IMR-90 (cell line): ENCODE measurements around the gene CBR4. TPM values are rescaled to one million over a fixed set of nuclear protein-coding genes. Genes with fewer than 3 reads are reported as not detected.

ENCODE experiments used
- ATAC-seq: fragments of 200-7000 bp; cut with Tn5 transposase; 2 replicates; pipeline ENCODE4 v1.9.1; 2020; ENCODE audit warnings: low read depth, mild to moderate bottlenecking, moderate library complexity
- BruUV-seq: library from RNA; stranded (reverse); fragments of 400-500 nt; replicated peaks from 2 replicates; lab custom pipeline; 2021; lab: Mats Ljungman, UMichigan
- CTCF ChIA-PET: fragments of 300-600 bp; formaldehyde crosslinking; extraction: SDS; loops from one replicate; lab custom pipeline; 2021; ENCODE audit warnings: antibody characterized with exemption; lab: Yijun Ruan, JAX
- POLR2A ChIA-PET: fragments of 300-600 bp; sonication (Branson Sonifier 250); formaldehyde crosslinking; loops from one replicate; lab custom pipeline; 2022; ENCODE audit warnings: antibody characterized with exemption; ENCODE audit not compliant: unreplicated experiment; lab: Charles Lee
- DNase-seq: peaks from one replicate; pipeline ENCODE4 v3.0.0; 2013
- H2AFZ ChIP-seq: replicated peaks from 2 replicates; pipeline ENCODE3; 2013; ENCODE audit warnings: low read length, mild to moderate bottlenecking; ENCODE audit not compliant: poor library complexity
- H2AK5ac ChIP-seq: 2 replicates; pipeline ENCODE4 v1.6.1; 2013; ENCODE audit warnings: low read depth, low read length, inconsistent platforms
- H2AK9ac ChIP-seq: replicated peaks from 2 replicates; pipeline ENCODE3; 2013; ENCODE audit warnings: mild to moderate bottlenecking, low read depth, low read length, moderate library complexity; ENCODE audit not compliant: poor library complexity
- H2BK120ac ChIP-seq: 2 replicates; pipeline ENCODE4 v1.6.1; 2013; ENCODE audit warnings: low read depth, low read length, inconsistent platforms
- H2BK15ac ChIP-seq: 3 replicates; pipeline ENCODE4 v1.6.1; 2013; ENCODE audit warnings: low read depth, low read length, inconsistent platforms
- H2BK20ac ChIP-seq: 2 replicates; pipeline ENCODE4 v1.6.1; 2013; ENCODE audit warnings: low read depth, mild to moderate bottlenecking, inconsistent platforms, low read length, moderate library complexity
- H2BK5ac ChIP-seq: 2 replicates; pipeline ENCODE4 v1.6.1; 2013; ENCODE audit warnings: mild to moderate bottlenecking, low read depth, low read length, inconsistent platforms; ENCODE audit not compliant: poor library complexity, severe bottlenecking
- H3K14ac ChIP-seq: replicated peaks from 2 replicates; pipeline ENCODE4 v1.6.1; 2013; ENCODE audit warnings: low read depth, low read length, inconsistent platforms
- H3K18ac ChIP-seq: 2 replicates; pipeline ENCODE4 v1.6.1; 2013; ENCODE audit warnings: low read depth, low read length, control low read depth
- H3K23ac ChIP-seq: 2 replicates; pipeline ENCODE4 v1.6.1; 2013; ENCODE audit warnings: low read depth, low read length, inconsistent platforms
- H3K27ac ChIP-seq: 2 replicates; pipeline ENCODE4 v1.5.1; 2013; ENCODE audit warnings: mild to moderate bottlenecking, control low read depth, low read length; ENCODE audit not compliant: insufficient read depth
- H3K27me3 ChIP-seq: 2 replicates; pipeline ENCODE4 v1.6.1; 2013; ENCODE audit warnings: low read length; ENCODE audit not compliant: control insufficient read depth, insufficient read depth
- H3K36me3 ChIP-seq: 2 replicates; pipeline ENCODE4 v1.6.1; 2013; ENCODE audit warnings: low read length, mixed read lengths; ENCODE audit not compliant: control insufficient read depth, insufficient read depth
- H3K4ac ChIP-seq: 2 replicates; pipeline ENCODE4 v1.6.1; 2013; ENCODE audit warnings: low read depth, low read length, inconsistent platforms
- H3K4me1 ChIP-seq: 2 replicates; pipeline ENCODE4 v1.6.1; 2013; ENCODE audit warnings: low read length, mixed read lengths; ENCODE audit not compliant: control insufficient read depth, insufficient read depth
- H3K4me2 ChIP-seq: 2 replicates; pipeline ENCODE4 v1.6.1; 2013; ENCODE audit warnings: low read depth, mild to moderate bottlenecking, control low read depth, low read length, moderate library complexity
- H3K4me3 ChIP-seq: 2 replicates; pipeline ENCODE4 v1.5.1; 2013; ENCODE audit warnings: low read depth, mild to moderate bottlenecking, control low read depth, low read length, moderate library complexity; ENCODE audit not compliant: insufficient read depth
- H3K56ac ChIP-seq: 2 replicates; pipeline ENCODE4 v1.6.1; 2013; ENCODE audit warnings: low read length, inconsistent platforms; ENCODE audit not compliant: insufficient read depth; ENCODE audit errors: extremely low read depth
- H3K79me1 ChIP-seq, 2 experiments: 2 replicates each; pipeline ENCODE4 v1.6.1; 2013; ENCODE audit warnings: low read length in 2 of 2, inconsistent platforms in 1 of 2, low read depth in 1 of 2
- H3K9ac ChIP-seq: 2 replicates; pipeline ENCODE4 v1.6.1; 2013; ENCODE audit warnings: low read depth, low read length, control low read depth
- H3K9me1 ChIP-seq: 2 replicates; pipeline ENCODE4 v1.6.1; 2013; ENCODE audit warnings: low read length, inconsistent platforms; ENCODE audit not compliant: insufficient read depth
- H3K9me3 ChIP-seq: 2 replicates; pipeline ENCODE4 v1.6.1; 2013; ENCODE audit warnings: low read length; ENCODE audit not compliant: control insufficient read depth, insufficient read depth
- H4K20me1 ChIP-seq: 2 replicates; pipeline ENCODE4 v1.6.1; 2013; ENCODE audit warnings: low read length, inconsistent platforms; ENCODE audit not compliant: insufficient read depth
- H4K5ac ChIP-seq: 2 replicates; pipeline ENCODE4 v1.6.1; 2013; ENCODE audit warnings: mild to moderate bottlenecking, low read depth, low read length, control low read depth
- H4K8ac ChIP-seq, 2 experiments: 2 replicates each; pipeline ENCODE4 v1.6.1; 2013; ENCODE audit warnings: low read depth in 2 of 2, low read length in 2 of 2, control low read depth in 1 of 2, inconsistent platforms in 1 of 2
- H4K91ac ChIP-seq: 2 replicates; pipeline ENCODE4 v1.6.1; 2013; ENCODE audit warnings: low read depth, low read length, inconsistent platforms; ENCODE audit not compliant: insufficient read depth
- BHLHE40 ChIP-seq: fragments of 150-350 bp; IDR thresholded peaks from 2 replicates; pipeline ENCODE4 v1.6.1; 2016; ENCODE audit warnings: mild to moderate bottlenecking, low read depth, low read length
- CTCF ChIP-seq: conservative IDR thresholded peaks from 2 replicates; pipeline ENCODE4 v1.5.1; 2012; ENCODE audit warnings: mild to moderate bottlenecking, low read depth, low read length, improper control_type of control experiment
- FOS ChIP-seq: fragments of 150-350 bp; IDR thresholded peaks from 2 replicates; pipeline ENCODE4 v1.6.1; 2016; ENCODE audit warnings: low read depth, low read length
- MAZ ChIP-seq: IDR thresholded peaks from 2 replicates; pipeline ENCODE4 v1.6.1; 2012; ENCODE audit warnings: low read depth, mild to moderate bottlenecking, low read length, improper control_type of control experiment, moderate library complexity, borderline replicate concordance
- MXI1 ChIP-seq: IDR thresholded peaks from 2 replicates; pipeline ENCODE4 v1.6.1; 2012; ENCODE audit warnings: low read depth, mild to moderate bottlenecking, low read length, moderate library complexity, borderline replicate concordance
- RAD21 ChIP-seq: IDR thresholded peaks from 2 replicates; pipeline ENCODE4 v1.6.1; 2012; ENCODE audit warnings: low read length, improper control_type of control experiment
- RFX5 ChIP-seq: IDR thresholded peaks from 2 replicates; pipeline ENCODE4 v1.8.0; 2012; ENCODE audit warnings: low read depth, mild to moderate bottlenecking, low read length, moderate library complexity
- WGBS, 2 experiments: methylation state at CpG; one replicate each; pipeline versions ENCODE4 v1.1.5 to v1.1.7; 2013; ENCODE audit warnings: missing lambda C conversion rate in 2 of 2; ENCODE audit not compliant: insufficient read length in 1 of 2; ENCODE audit errors: extremely low coverage in 2 of 2; 5-methylcytosine and 5-hydroxymethylcytosine counted together
- dilution Hi-C: fragments of 300-500 bp; cut with HindIII; formaldehyde crosslinking; loops from one replicate; pipeline ENCODE4 v1.14.3; 2018; ENCODE audit warnings: low sequenced_read_pairs; ENCODE audit not compliant: unreplicated experiment
- in situ Hi-C: fragments of 300-500 bp; cut with MboI; formaldehyde crosslinking; loops from 3 replicates; pipeline ENCODE4 v1.14.3; 2019; ENCODE audit warnings: low sequenced_read_pairs, inconsistent platforms, mixed read lengths
- intact Hi-C: fragments of 100-400 bp; cut with micrococcal nuclease; formaldehyde crosslinking; loops from 2 replicates; pipeline ENCODE4 v1.10.0; 2022
- polyA plus RNA-seq, 3 experiments: library from polyadenylated mRNA; depleted of rRNA; stranded (reverse); fragments of >200 nt; gene quantifications; 2 replicates each; pipeline ENCODE4 v1.2.3, GENCODE V29; 2012; ENCODE audit warnings: low replicate concordance in 1 of 3
- total RNA-seq: library from RNA; depleted of rRNA; stranded (reverse); fragments of >200 nt; gene quantifications from 2 replicates; pipeline ENCODE4 v1.2.3, GENCODE V29; 2012

The CBR4 gene
- total and polyA plus RNA-seq, 2 of the 4 experiments (the other 2 are of a cell fraction): 2.7 to 4.5 TPM

- intact Hi-C loops (no loop called here), in situ Hi-C loops (no loop called here), dilution Hi-C loops (no loop called here)
- 74% methylated on average over 3 of the region's 9 CpGs; no CpG with 5 or more reads in 1 of the 2 experiments for WGBS, 2 experiments
- POLR2A ChIA-PET: no interaction called here
- no peak overlapping the region for H2BK5ac ChIP-seq
- H3K9me3 ChIP-seq: no peaks in the 10 kb centered on the region
- H2BK20ac ChIP-seq: no peak overlapping the region
- ATAC-seq (no peak), DNase-seq (no peak)
- H3K27ac ChIP-seq: no peak overlapping the region
- no peak overlapping the region for H2AK9ac ChIP-seq
- no peak overlapping the region for H2AFZ ChIP-seq
- H3K79me1 ChIP-seq: no peaks in the 10 kb centered on the region
- H3K4ac ChIP-seq: no peak overlapping the region
- H4K5ac ChIP-seq: no peak overlapping the region
- H3K4me2 ChIP-seq: no peak overlapping the region
- H3K14ac ChIP-seq: no peak overlapping the region
- H4K20me1 ChIP-seq: no peaks in the 10 kb centered on the region
- CTCF ChIA-PET: no interaction called here
- H3K36me3 ChIP-seq: no peaks in the 10 kb centered on the region
- no peak overlapping the region for H2BK120ac ChIP-seq
- no peak overlapping the region for H2AK5ac ChIP-seq
- no peak overlapping the region for H3K23ac ChIP-seq
- H4K91ac ChIP-seq: no peak overlapping the region
- H3K4me1 ChIP-seq: no peaks in the 10 kb centered on the region
- H4K8ac ChIP-seq: no peak overlapping the region
- no peaks in the 10 kb centered on the region for H3K9me1 ChIP-seq
- TF ChIP-seq BHLHE40 (no peak), CTCF (no peak), MXI1 (no peak), RAD21 (no peak), RFX5 (no peak), MAZ (no peak), FOS (no peak)
- H3K4me3 ChIP-seq: no peak overlapping the region
- no peaks in the 10 kb centered on the region; the same call in 1 of the 2 replicates for H3K27me3 ChIP-seq
- H3K56ac ChIP-seq: no peak overlapping the region
- no peak overlapping the region for H2BK15ac ChIP-seq
- no peak overlapping the region for H3K18ac ChIP-seq
- no peak overlapping the region for H3K9ac ChIP-seq
- BruUV-seq: no TSS peak
Measured at GRCh38 chr4:169050881-169051760, 41.1 kb upstream of the CBR4 start.
